ENCODE measurements around the gene UHRF2.
"Not testable (repeated sequence)": the region's sequence is repeated elsewhere in the genome, so short reads cannot be mapped to it uniquely, and the experiment has no call there.

UHRF2 gene

GRCh38 chr9:6490863-6491262, 77.9 kb downstream of the UHRF2 start:
- no peak for DNase-seq

- DNase-seq = no peak
Measured at GRCh38 chr9:6495466-6495865, 82.5 kb downstream of the UHRF2 start.

- no peak for DNase-seq
Measured at GRCh38 chr9:6498982-6499381, 86.0 kb downstream of the UHRF2 start.

- no peak for DNase-seq
Measured at GRCh38 chr9:6501526-6502210, 88.7 kb downstream of the UHRF2 start.

DNA sequence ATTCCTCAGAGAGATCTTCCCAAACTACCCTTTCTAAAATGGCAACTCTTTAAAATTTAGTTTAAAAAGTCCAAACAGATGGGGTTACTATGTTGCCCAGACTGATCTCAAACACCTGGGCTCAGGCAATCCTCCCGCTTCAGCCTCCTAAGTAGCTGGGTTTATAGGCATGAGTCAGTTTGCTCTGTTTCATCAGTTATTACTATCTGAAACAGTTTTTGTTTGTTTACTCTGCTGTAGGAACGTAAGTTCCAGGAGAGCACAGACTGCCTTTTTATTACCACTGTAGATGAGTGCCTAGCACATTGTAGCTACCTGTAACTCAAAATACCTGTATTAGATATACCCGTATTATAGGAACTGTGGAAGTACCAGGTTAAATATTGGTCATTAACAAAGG, 89.4 kb downstream of the UHRF2 start:
- DNase-seq = no peak

- no peak for DNase-seq
Measured at GRCh38 chr9:6506571-6506970, 93.6 kb downstream of the UHRF2 start.

- no peak for DNase-seq
Measured at GRCh38 chr9:6512085-6512657, 99.2 kb downstream of the UHRF2 start.

- no peak for DNase-seq
Measured at GRCh38 chr9:6522263-6522662, 109.3 kb downstream of the UHRF2 start.

DNA sequence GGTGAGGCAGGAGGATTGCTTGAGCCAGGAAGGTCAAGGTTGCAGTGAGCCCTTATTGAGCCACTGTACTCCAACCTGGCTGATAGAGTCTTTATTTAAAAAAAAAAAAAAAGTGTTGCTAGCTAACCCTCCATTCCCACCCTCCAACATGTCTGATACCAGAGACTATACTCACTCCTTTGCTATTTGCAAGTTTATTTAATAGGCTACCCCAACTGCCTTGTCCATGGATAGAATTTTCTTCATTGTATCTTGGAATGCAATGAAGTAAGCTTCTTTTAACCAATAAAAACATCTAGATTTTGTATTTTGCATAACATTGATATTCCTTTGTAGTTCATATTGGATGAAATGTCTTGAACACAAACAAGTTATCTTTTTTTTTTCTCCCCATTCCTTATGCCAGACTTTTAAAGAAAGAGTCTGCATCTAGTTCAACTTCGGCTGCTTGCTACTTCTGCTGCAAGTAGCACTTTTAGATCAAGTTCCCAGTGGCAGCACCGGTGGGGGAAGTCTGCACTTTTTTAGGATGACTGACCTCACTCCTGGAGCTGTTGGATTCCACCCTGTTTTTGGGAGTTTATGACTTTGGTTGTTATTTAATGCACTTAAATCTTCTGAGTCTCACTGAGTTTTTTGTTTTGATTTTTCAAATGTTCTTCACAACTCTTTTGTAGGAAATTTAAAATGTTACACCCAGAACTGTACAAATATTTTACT, 112.5 kb downstream of the UHRF2 start:
- DNase-seq = no peak

DNA sequence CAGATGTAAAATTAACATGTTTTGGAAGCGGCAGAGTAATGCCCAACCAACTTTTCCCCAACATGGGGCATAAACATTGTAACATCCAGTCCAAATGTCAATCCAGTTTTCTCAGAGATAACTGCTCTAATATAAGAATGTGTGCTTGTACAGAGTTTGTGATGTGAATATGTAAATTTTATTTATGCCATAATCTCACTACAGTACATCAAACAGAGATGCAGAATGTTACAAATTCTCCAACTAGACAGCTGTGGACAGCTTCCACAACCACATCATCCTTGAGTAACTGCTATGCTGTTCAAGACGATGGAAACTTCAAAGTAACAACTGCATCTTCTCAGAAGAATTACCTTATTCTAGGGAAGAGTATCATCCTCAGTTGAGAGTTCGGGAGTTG, 122.6 kb downstream of the UHRF2 start:
- no peak for DNase-seq

GRCh38 chr9:6538666-6539071, 125.7 kb downstream of the UHRF2 start:
- no peak for DNase-seq

- DNase-seq = not testable (repeated sequence)
Measured at GRCh38 chr9:6542617-6543016, 129.6 kb downstream of the UHRF2 start.

- no peak for DNase-seq
Measured at GRCh38 chr9:6543204-6543603, 130.2 kb downstream of the UHRF2 start.

GRCh38 chr9:6545017-6545691, 132.2 kb downstream of the UHRF2 start:
- no peak for DNase-seq

DNA sequence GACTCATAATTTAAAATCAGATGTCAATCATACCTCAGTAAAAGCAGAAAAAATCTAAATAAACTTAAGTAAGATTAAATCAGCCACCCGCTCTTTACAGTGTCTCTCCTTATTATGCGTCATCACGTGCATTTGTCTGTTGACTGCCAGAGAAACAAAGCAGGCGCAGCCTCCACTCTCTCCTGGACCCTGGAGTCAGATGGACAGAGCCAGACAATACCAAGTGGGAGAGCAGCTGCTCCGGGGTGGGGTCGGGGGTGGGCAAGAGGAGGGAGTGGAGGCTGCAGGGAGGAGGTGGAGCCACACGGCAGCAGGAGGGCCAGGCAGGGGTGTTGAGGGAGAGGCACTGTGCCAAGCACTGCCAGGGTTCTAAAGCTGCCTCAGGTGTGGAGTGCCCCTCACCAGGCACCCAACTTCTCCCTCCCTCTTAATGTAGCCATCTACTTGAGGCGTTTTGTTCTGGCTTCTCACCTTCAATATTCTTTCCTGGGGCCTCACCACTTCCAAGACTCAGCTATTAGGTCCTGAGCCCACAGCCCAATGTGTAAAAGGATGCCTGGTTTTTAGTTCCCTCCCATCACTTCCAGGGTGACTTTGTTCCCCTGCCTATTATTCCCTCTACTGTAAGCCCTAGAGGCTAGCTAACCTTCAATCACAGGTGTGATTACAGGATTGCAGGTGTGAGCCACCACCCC, 136.3 kb downstream of the UHRF2 start:
- DNase-seq = no peak

GRCh38 chr9:6551136-6551535, 138.1 kb downstream of the UHRF2 start:
- DNase-seq = no peak

DNA sequence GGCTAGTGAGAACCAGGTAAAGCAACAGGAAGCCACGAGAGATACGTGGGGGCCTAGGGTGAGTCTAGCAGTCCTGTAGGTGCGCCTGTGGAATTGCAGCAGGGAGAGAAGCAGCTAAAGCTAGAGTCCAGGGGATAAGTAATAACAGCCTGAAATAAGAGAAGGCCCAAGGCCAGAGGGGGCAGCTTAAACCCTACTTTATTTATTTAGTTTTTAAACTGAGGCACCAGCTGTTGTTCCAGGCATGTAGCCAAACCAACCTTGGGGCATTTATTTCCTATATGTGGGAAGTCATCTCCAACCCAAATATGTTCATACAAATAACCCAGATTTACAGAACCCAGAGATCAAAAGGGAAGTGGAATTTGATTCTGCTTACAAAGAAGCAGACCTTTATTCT, 139.0 kb downstream of the UHRF2 start:
- no peak for DNase-seq

- no peak for DNase-seq
Measured at GRCh38 chr9:6552498-6553121, 139.6 kb downstream of the UHRF2 start.

DNA sequence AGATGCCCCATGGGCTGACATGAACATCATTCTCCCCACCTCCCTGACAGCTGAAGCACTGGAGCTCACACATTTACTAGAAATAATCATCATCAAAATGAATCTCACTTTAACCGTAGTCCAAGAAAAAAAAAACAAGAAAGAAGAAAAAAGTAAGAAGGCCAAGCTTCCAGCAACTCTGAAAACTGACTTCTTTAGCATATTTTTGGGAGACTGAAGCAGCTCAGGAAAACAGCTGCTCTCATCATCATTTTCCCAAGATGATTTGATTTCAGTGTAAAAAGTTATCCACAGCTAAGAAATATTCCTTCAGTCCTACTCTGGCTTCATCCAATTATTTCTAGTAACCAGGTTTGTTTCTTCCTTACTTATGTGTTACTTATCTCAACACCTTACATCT, 140.9 kb downstream of the UHRF2 start:
- no peak for DNase-seq

Measured in CD4-positive, alpha-beta T cell treated with Interleukin-4 for 4 hours (primary cell).